ENCODE data around the gene CALB2. TPM values are rescaled to one million over a fixed set of nuclear protein-coding genes. Genes with fewer than 3 reads are reported as not detected.

CALB2 gene
- total RNA-seq, 2 experiments from 2014 or later, result not detected

- CTCF ChIA-PET (ENCODE audit: unreplicated experiment), result interaction anchor here (0.6 kb wide), 1 partner anchor 51 kb away, joined by 3 read pairs; no protein-coding TSS in a partner anchor
- no peak overlapping the region for H3K27ac ChIP-seq (ENCODE audit: low read depth, low read length, poor library complexity, severe bottlenecking)
- DNase-seq (ENCODE audit: low spot score), result no peak
- no peaks in the 10 kb centered on the region for H4K20me1 ChIP-seq (ENCODE audit: insufficient read depth, low read length)
- H3K9me3 ChIP-seq (ENCODE audit: low read length), result peaks cover 7% of the 10 kb centered on the region; the same call in 1 of the 2 replicates
- H3K4me2 ChIP-seq (ENCODE audit: low read length), result no peak overlapping the region
- H3K9me2 ChIP-seq (ENCODE audit: insufficient read depth, low read length), result no peaks in the 10 kb centered on the region
- POLR2A ChIA-PET, result no interaction called here
- no peak overlapping the region for H3K4me3 ChIP-seq (ENCODE audit: low read depth, low read length, poor library complexity, severe bottlenecking)
- no peaks in the 10 kb centered on the region for H3K79me2 ChIP-seq (ENCODE audit: insufficient read depth, low read depth, low read length)
- TF ChIP-seq CTCF (conservative IDR thresholded peaks at IDR 0.05; ENCODE audit: low read length) (no peak), EZH2phosphoT487 (IDR thresholded peaks at IDR 0.05; ENCODE audit: borderline replicate concordance, low read depth, low read length) (no peak)
- intact Hi-C loops (cut with micrococcal nuclease; ENCODE audit: unreplicated experiment), result no loop called here
- H3K4me1 ChIP-seq (ENCODE audit: insufficient read depth, low read length, poor library complexity, severe bottlenecking), result no peaks in the 10 kb centered on the region
- BruUV-seq (replicated peaks), result no TSS peak
- H2AFZ ChIP-seq (ENCODE audit: low read length), result no peak overlapping the region
- no peaks in the 10 kb centered on the region for H3K36me3 ChIP-seq (ENCODE audit: insufficient read depth, low read length)
Observed at GRCh38 chr16:71425746-71426068, 67.2 kb downstream of the CALB2 start.

DNA sequence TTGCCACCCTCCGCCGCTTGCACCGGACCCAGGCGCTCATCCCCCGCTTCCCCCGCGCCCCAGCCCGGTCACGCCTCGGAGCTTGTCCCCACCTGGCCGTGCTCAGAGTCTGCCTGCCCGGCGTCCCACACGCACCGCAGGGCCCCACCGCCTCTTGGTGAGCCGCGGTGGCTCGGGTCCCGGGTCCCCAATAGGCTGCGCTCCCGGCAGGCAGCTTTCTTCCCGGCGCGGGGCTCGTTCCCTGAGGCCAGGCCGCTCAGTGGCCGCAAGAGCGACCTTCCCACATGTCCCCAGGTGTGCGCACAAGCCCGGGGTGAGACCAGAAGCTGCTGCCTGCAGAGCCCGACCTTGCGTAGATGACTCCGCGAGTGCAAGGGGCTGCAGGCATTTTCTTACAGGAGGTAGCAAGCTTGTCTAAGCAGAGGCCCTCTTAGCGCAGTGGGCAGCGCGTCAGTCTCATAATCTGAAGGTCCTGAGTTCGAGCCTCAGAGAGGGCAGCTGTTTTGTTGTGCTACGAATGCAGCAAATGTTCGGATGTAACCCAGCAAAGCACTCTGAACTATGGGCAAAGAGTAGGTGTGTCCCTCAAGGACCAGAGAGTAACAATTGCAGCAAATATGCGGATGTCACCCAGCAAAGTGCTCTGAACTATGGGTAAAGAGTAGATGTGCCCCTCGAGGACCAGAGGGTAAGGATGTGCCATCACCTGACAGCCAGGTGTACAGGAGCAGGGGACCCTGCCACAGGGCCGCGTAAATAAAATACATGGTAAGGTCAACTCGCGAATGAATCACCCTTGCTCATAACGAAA lies 67.8 kb downstream of the CALB2 start:
- Histone ChIP-seq H2AFZ (ENCODE audit: low read length) (no peak overlapping the region), H3K4me2 (ENCODE audit: low read length) (no peak overlapping the region), H3K9me3 (ENCODE audit: low read length) (peaks cover 7% of the 10 kb centered on the region; the same call in 1 of the 2 replicates), H3K4me1 (ENCODE audit: insufficient read depth, low read length, poor library complexity, severe bottlenecking) (no peaks in the 10 kb centered on the region), H4K20me1 (ENCODE audit: insufficient read depth, low read length) (no peaks in the 10 kb centered on the region), H3K4me3 (ENCODE audit: low read depth, low read length, poor library complexity, severe bottlenecking) (no peak overlapping the region), H3K36me3 (ENCODE audit: insufficient read depth, low read length) (no peaks in the 10 kb centered on the region), H3K79me2 (ENCODE audit: insufficient read depth, low read depth, low read length) (no peaks in the 10 kb centered on the region), H3K27ac (ENCODE audit: low read depth, low read length, poor library complexity, severe bottlenecking) (no peak overlapping the region), H3K9me2 (ENCODE audit: insufficient read depth, low read length) (no peaks in the 10 kb centered on the region)
- POLR2A ChIA-PET, result no interaction called here
- DNase-seq (ENCODE audit: low spot score), result no peak
- CTCF ChIA-PET (ENCODE audit: unreplicated experiment), result interaction anchor here (0.6 kb wide), 1 partner anchor 50 kb away, joined by 3 read pairs; no protein-coding TSS in a partner anchor
- BruUV-seq (replicated peaks), result no TSS peak
- TF ChIP-seq CTCF (conservative IDR thresholded peaks at IDR 0.05; ENCODE audit: low read length), result no peak
- no peak for TF ChIP-seq EZH2phosphoT487 (IDR thresholded peaks at IDR 0.05; ENCODE audit: borderline replicate concordance, low read depth, low read length)
- intact Hi-C loops (cut with micrococcal nuclease; ENCODE audit: unreplicated experiment), result no loop called here
